GM12878 (cell line): ENCODE results near the gene SPOCK1. TPM values are rescaled to one million over a fixed set of nuclear protein-coding genes. Genes with fewer than 3 reads are reported as not detected.

Source experiments
- ATAC-seq: fragments of 200-7000 bp; cut with Tn5 transposase; 3 replicates; pipeline ENCODE4 v1.9.1; 2020; ENCODE audit warnings: mild to moderate bottlenecking, moderate library complexity
- BruUV-seq: library from RNA; stranded (reverse); fragments of 400-500 nt; replicated peaks from 2 replicates; lab custom pipeline; 2021; lab: Mats Ljungman, UMichigan
- CTCF ChIA-PET: fragments of 300-600 bp; sonication (Branson Sonifier 250); formaldehyde crosslinking; extraction: SDS; loops from one replicate; lab custom pipeline; 2021; ENCODE audit warnings: inconsistent platforms; lab: Yijun Ruan, JAX
- POLR2A ChIA-PET: fragments of 350-600 bp; formaldehyde crosslinking; extraction: SDS; loops from one replicate; lab custom pipeline; 2021; ENCODE audit warnings: inconsistent platforms; lab: Charles Lee
- RAD21 ChIA-PET: fragments of 300-600 bp; sonication (Branson Sonifier 250); formaldehyde crosslinking; loops from one replicate; lab custom pipeline; 2023; ENCODE audit warnings: antibody characterized with exemption; ENCODE audit not compliant: unreplicated experiment; lab: Charles Lee
- SMC1A ChIA-PET: fragments of 300-600 bp; sonication (Branson Sonifier 250); formaldehyde crosslinking; loops from one replicate; lab custom pipeline; 2023; ENCODE audit not compliant: unreplicated experiment, uncharacterized antibody; lab: Charles Lee
- DNase-seq: peaks from one replicate; pipeline ENCODE4 v3.0.0-alpha.2; 2011; ENCODE audit warnings: low read depth, low spot score
- FAIRE-seq: peaks from 3 replicates; lab custom pipeline; 2011; peaks lifted over from hg19 to GRCh38; lab: Jason Lieb, UNC
- H2AFZ ChIP-seq: 2 replicates; pipeline ENCODE4 v1.6.0; 2011; ENCODE audit warnings: low read depth, low read length, control low read depth; ENCODE audit not compliant: control insufficient read depth
- H3K27ac ChIP-seq: 2 replicates; pipeline ENCODE4 v1.5.1; 2011; ENCODE audit warnings: control low read depth; ENCODE audit not compliant: control insufficient read depth, insufficient read depth
- H3K27me3 ChIP-seq, 2 experiments: replicated peaks in 1 of 2; 2 replicates each; pipeline versions ENCODE4 v1.6.0 to v1.6.1; 2011; ENCODE audit warnings: low read length in 1 of 2; ENCODE audit not compliant: control insufficient read depth in 2 of 2, insufficient read depth in 2 of 2
- H3K36me3 ChIP-seq, 2 experiments: 2 replicates each; pipeline ENCODE4 v1.5.1; 2011; ENCODE audit warnings: low read length in 1 of 2; ENCODE audit not compliant: control insufficient read depth in 2 of 2, insufficient read depth in 2 of 2
- H3K4me1 ChIP-seq: 2 replicates; pipeline ENCODE4 v1.6.1; 2011; ENCODE audit warnings: mild to moderate bottlenecking, low read length, moderate library complexity, mixed read lengths; ENCODE audit not compliant: control insufficient read depth, insufficient read depth
- H3K4me2 ChIP-seq: 2 replicates; pipeline ENCODE4 v1.6.0; 2011; ENCODE audit warnings: control low read depth; ENCODE audit not compliant: control insufficient read depth, insufficient read depth
- H3K4me3 ChIP-seq: fragments of 200-600 bp; sonication (generic); 2 replicates; pipeline ENCODE4 v1.5.1; 2016
- H3K79me2 ChIP-seq: 2 replicates; pipeline ENCODE4 v1.6.0; 2011; ENCODE audit warnings: low read length; ENCODE audit not compliant: control insufficient read depth, insufficient read depth
- H3K9ac ChIP-seq: 2 replicates; pipeline ENCODE4 v1.8.0; 2011; ENCODE audit warnings: low read length, control low read depth, mixed read lengths; ENCODE audit not compliant: control insufficient read depth, insufficient read depth
- H3K9me3 ChIP-seq: replicated peaks from 3 replicates; pipeline ENCODE4 v1.5.1; 2011; ENCODE audit warnings: mild to moderate bottlenecking, low read length; ENCODE audit not compliant: control insufficient read depth, insufficient read depth
- H4K20me1 ChIP-seq: 2 replicates; pipeline ENCODE4 v1.6.0; 2011; ENCODE audit not compliant: control insufficient read depth, insufficient read depth
- CEBPB ChIP-seq, 2 experiments: fragments of 150-350 bp in 1 of 2; IDR thresholded peaks; 2 replicates each; pipeline ENCODE4 v1.6.1; 2012 to 2014; ENCODE audit warnings: low read depth in 2 of 2, low read length in 2 of 2, borderline replicate concordance in 1 of 2, inconsistent platforms in 1 of 2
- CHD1 ChIP-seq: IDR thresholded peaks from 2 replicates; pipeline ENCODE4 v1.6.1; 2012; ENCODE audit warnings: low read depth, low read length, improper control_type of control experiment
- DPF2 ChIP-seq: fragments of 450-650 bp; IDR thresholded peaks from 2 replicates; pipeline ENCODE4 v1.6.1; 2017; ENCODE audit warnings: mild to moderate bottlenecking
- WGBS: methylation state at CpG from one replicate; pipeline ENCODE4 v1.1.6; 2016; ENCODE audit warnings: low lambda C conversion rate; ENCODE audit not compliant: insufficient replicate concordance, insufficient coverage; ENCODE audit errors: missing lambda C conversion rate; 5-methylcytosine and 5-hydroxymethylcytosine counted together
- in situ Hi-C: fragments of 300-500 bp; cut with MboI; formaldehyde crosslinking; loops from 9 replicates; pipeline ENCODE4 v1.14.3; 2018; ENCODE audit warnings: mixed read lengths
- intact Hi-C: fragments of 100-400 bp; cut with micrococcal nuclease; formaldehyde crosslinking; loops from one replicate; pipeline ENCODE4 v1.14.2; 2022; ENCODE audit not compliant: unreplicated experiment
- polyA plus RNA-seq, 11 experiments: library from polyadenylated mRNA; depleted of rRNA in 4 of 11; unstranded in 6 of 11; stranded (reverse) in 5 of 11; fragments of >200 nt; fragmentation: Nextera tagmentation in 4 of 11; fragmentation: Illumina TruSeq in 1 of 11; extraction: Ambion mirVana in 4 of 11; extraction: Trizol in 1 of 11; gene quantifications; 1 replicate in 1 of 11; 2 replicates in 10 of 11; pipeline versions ENCODE4 v1.2.1 to v1.2.3, GENCODE V29; 2011 to 2016; ENCODE audit warnings: inconsistent platforms in 2 of 11, missing spikeins in 2 of 11, low read depth in 1 of 11
- total RNA-seq, 4 experiments: library from RNA; depleted of rRNA in 3 of 4; stranded (reverse); fragments of >200 nt in 3 of 4; fragmentation: Illumina TruSeq in 1 of 4; extraction: Trizol in 1 of 4; gene quantifications; 2 replicates each; pipeline versions ENCODE4 v1.2.1 to v1.2.3, GENCODE V29; 2013 to 2021

The SPOCK1 gene
- total and polyA plus RNA-seq, 10 of the 15 experiments (the other 5 are each of a cell fraction or from before 2014, with no cell fraction given) = 0.06 to 0.68 (median 0.25) TPM; not detected in 3

DNA sequence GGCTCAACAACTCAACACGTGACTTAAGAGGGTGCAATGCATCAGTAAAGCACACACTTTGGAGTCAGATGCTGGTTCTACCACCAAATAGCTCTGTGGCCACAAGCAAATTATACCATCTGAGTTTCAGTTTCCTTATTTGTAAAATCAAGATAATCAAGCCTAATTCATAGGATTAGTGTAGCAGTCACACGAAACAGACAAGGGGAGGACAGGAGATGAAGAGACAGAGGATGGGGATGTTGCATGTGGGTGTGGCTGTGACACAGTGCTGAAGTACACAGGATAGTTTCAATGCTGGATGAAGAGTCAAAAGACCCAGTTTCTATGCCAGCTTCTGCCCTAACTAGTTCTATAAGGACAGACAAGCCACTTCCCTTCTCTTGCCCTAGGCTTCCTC, 60.2 kb downstream of the SPOCK1 start:
- ChIA-PET POLR2A (no interaction called here), CTCF (no interaction called here), SMC1A (no interaction called here), RAD21 (no interaction called here)
- DNase-seq = no peak
- no peaks in the 10 kb centered on the region for H4K20me1 ChIP-seq
- no peaks in the 10 kb centered on the region for H3K9me3 ChIP-seq
- no peak overlapping the region for H3K4me2 ChIP-seq
- no peak for ATAC-seq
- H3K27me3 ChIP-seq = no peaks in the 10 kb centered on the region; a peak in 1 of 4 replicates
- in situ Hi-C loops = no loop called here
- no peak for TF ChIP-seq CEBPB (IDR thresholded peaks at IDR 0.05; ENCODE audit: borderline replicate concordance in 1 of 2, low read depth in 2 of 2, low read length in 2 of 2)
- no peak for TF ChIP-seq CHD1
- no peak overlapping the region for H3K27ac ChIP-seq
- H3K9ac ChIP-seq = no peak overlapping the region
- no peak overlapping the region for H2AFZ ChIP-seq
- H3K79me2 ChIP-seq = no peaks in the 10 kb centered on the region
- intact Hi-C loops = no loop called here
- H3K4me1 ChIP-seq = no peaks in the 10 kb centered on the region
- WGBS = 3% methylated on average over 2 of the region's 2 CpGs
- H3K4me3 ChIP-seq = no peak overlapping the region
- no TSS peak for BruUV-seq
- FAIRE-seq = no peak
- H3K36me3 ChIP-seq = no peaks in the 10 kb centered on the region

DNA sequence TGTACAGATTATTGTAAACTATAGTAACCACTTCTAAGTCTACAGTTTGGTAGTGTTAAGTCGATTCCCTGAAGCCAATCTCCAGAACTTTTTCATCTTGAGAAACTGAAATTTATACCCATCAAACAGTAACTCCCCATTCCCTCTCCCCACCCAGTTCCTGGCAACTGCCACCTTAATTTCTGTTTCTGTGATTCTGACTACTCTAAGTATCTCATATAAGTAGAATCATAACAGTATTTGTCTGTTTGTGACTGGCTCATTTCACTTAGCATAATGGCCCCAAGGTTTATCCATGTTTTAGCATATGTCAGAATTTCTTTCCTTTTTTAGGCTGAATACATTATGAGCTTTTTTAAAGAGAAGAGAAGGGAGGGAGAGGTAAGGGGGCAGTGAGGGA, 61.4 kb downstream of the SPOCK1 start:
- H3K9ac ChIP-seq = no peak overlapping the region
- no peaks in the 10 kb centered on the region; a peak in 2 of 4 replicates for H3K27me3 ChIP-seq
- BruUV-seq = no TSS peak
- FAIRE-seq = no peak
- 0% methylated on average over 1 of the region's 1 CpG for WGBS
- no peaks in the 10 kb centered on the region for H3K36me3 ChIP-seq
- ATAC-seq = no peak
- intact Hi-C loops = no loop called here
- DNase-seq = no peak
- RAD21 ChIA-PET = no interaction called here
- no peak overlapping the region for H3K27ac ChIP-seq
- SMC1A ChIA-PET = no interaction called here
- H3K4me3 ChIP-seq = no peak overlapping the region
- H2AFZ ChIP-seq = no peak overlapping the region
- no peaks in the 10 kb centered on the region for H3K9me3 ChIP-seq
- CTCF ChIA-PET = no interaction called here
- POLR2A ChIA-PET = no interaction called here
- in situ Hi-C loops = no loop called here
- H3K4me2 ChIP-seq = no peak overlapping the region
- no peaks in the 10 kb centered on the region for H3K4me1 ChIP-seq
- H3K79me2 ChIP-seq = no peaks in the 10 kb centered on the region
- no peaks in the 10 kb centered on the region for H4K20me1 ChIP-seq
- no peak for TF ChIP-seq DPF2
